Mesenchymal stem cell (in vitro differentiated cells and primary cell): ENCODE measurements around the gene CHCHD6.

ENCODE experiments used
- DNase-seq: peaks from one replicate; pipeline ENCODE4 v3.0.0-alpha.2; 2013
- H2AFZ ChIP-seq: one replicate; pipeline ENCODE4 v1.6.1; 2013; ENCODE audit warnings: low read depth, mild to moderate bottlenecking, control low read depth, inconsistent platforms, low read length, moderate library complexity
- H2AK5ac ChIP-seq: 2 replicates; pipeline ENCODE4 v1.6.1; 2013; ENCODE audit warnings: low read length, moderate library complexity, mild to moderate bottlenecking, inconsistent platforms; ENCODE audit not compliant: severe bottlenecking
- H2BK120ac ChIP-seq: one replicate; pipeline ENCODE4 v1.6.1; 2013; ENCODE audit warnings: low read depth, mild to moderate bottlenecking, inconsistent platforms, low read length, moderate library complexity
- H2BK12ac ChIP-seq, 2 experiments: one replicate each; pipeline ENCODE4 v1.6.1; 2013; ENCODE audit warnings: inconsistent platforms in 2 of 2, low read length in 2 of 2, mild to moderate bottlenecking in 2 of 2, moderate library complexity in 2 of 2, control low read depth in 1 of 2
- H2BK15ac ChIP-seq: one replicate; pipeline ENCODE4 v1.6.1; 2013; ENCODE audit warnings: mild to moderate bottlenecking, low read depth, inconsistent platforms; ENCODE audit not compliant: poor library complexity, severe bottlenecking
- H2BK5ac ChIP-seq: 2 replicates; pipeline ENCODE4 v1.6.1; 2013; ENCODE audit warnings: low read depth, mild to moderate bottlenecking, low read length, control low read depth, inconsistent platforms; ENCODE audit not compliant: poor library complexity, severe bottlenecking
- H3K14ac ChIP-seq, 2 experiments: one replicate each; pipeline ENCODE4 v1.6.1; 2013; ENCODE audit warnings: inconsistent platforms in 2 of 2, low read length in 2 of 2, control low read depth in 1 of 2, mild to moderate bottlenecking in 1 of 2, moderate library complexity in 1 of 2
- H3K18ac ChIP-seq, 2 experiments: one replicate each; pipeline ENCODE4 v1.6.1; 2013; ENCODE audit warnings: inconsistent platforms in 2 of 2, low read length in 2 of 2, control low read depth in 1 of 2, low read depth in 1 of 2, mild to moderate bottlenecking in 1 of 2
- H3K23ac ChIP-seq, 2 experiments: one replicate each; pipeline ENCODE4 v1.6.1; 2013; ENCODE audit warnings: inconsistent platforms in 2 of 2, low read length in 2 of 2, mild to moderate bottlenecking in 2 of 2, moderate library complexity in 2 of 2, control low read depth in 1 of 2
- H3K27ac ChIP-seq: 2 replicates; pipeline ENCODE4 v1.5.1; 2013; ENCODE audit warnings: mild to moderate bottlenecking, moderate library complexity, low read length, control low read depth, inconsistent platforms; ENCODE audit not compliant: poor library complexity, severe bottlenecking
- H3K27me3 ChIP-seq, 2 experiments: 2 replicates each; pipeline versions ENCODE4 v1.6.1 to v1.7.0; 2013; ENCODE audit warnings: low read length in 2 of 2, mild to moderate bottlenecking in 2 of 2, moderate library complexity in 2 of 2, control low read depth in 1 of 2, inconsistent platforms in 1 of 2; ENCODE audit not compliant: control insufficient read depth in 1 of 2, insufficient read depth in 1 of 2
- H3K36me3 ChIP-seq, 2 experiments: 2 replicates each; pipeline versions ENCODE4 v1.6.1 to v1.7.0; 2013; ENCODE audit warnings: low read length in 2 of 2, control low read depth in 1 of 2, inconsistent platforms in 1 of 2, low read depth in 1 of 2, mild to moderate bottlenecking in 1 of 2; ENCODE audit not compliant: insufficient read depth in 2 of 2, control insufficient read depth in 1 of 2
- H3K4ac ChIP-seq, 2 experiments: one replicate each; pipeline ENCODE4 v1.6.1; 2013; ENCODE audit warnings: inconsistent platforms in 2 of 2, low read length in 2 of 2, mild to moderate bottlenecking in 2 of 2, moderate library complexity in 2 of 2, control low read depth in 1 of 2, low read depth in 1 of 2
- H3K4me1 ChIP-seq: 2 replicates; pipeline ENCODE4 v1.6.1; 2013; ENCODE audit warnings: low read depth, low read length, control low read depth; ENCODE audit not compliant: control insufficient read depth, insufficient read depth
- H3K4me2 ChIP-seq: 2 replicates; pipeline ENCODE4 v1.6.1; 2013; ENCODE audit warnings: low read length, mild to moderate bottlenecking, inconsistent platforms; ENCODE audit not compliant: poor library complexity, severe bottlenecking
- H3K4me3 ChIP-seq, 2 experiments: 2 replicates each; pipeline versions ENCODE4 v1.5.1 to v1.7.0; 2013; ENCODE audit warnings: low read length in 2 of 2, mild to moderate bottlenecking in 2 of 2, control low read depth in 1 of 2, low read depth in 1 of 2; ENCODE audit not compliant: insufficient read depth in 1 of 2
- H3K79me1 ChIP-seq: replicated peaks from 2 replicates; pipeline ENCODE4 v1.6.1; 2013; ENCODE audit warnings: mild to moderate bottlenecking, control low read depth, low read length, inconsistent platforms; ENCODE audit not compliant: poor library complexity, severe bottlenecking
- H3K9ac ChIP-seq: 2 replicates; pipeline ENCODE4 v1.7.0; 2013; ENCODE audit warnings: mild to moderate bottlenecking, low read length, moderate library complexity
- H3K9me3 ChIP-seq: 2 replicates; pipeline ENCODE4 v1.7.0; 2013; ENCODE audit warnings: mild to moderate bottlenecking, low read length; ENCODE audit not compliant: control insufficient read depth
- H4K8ac ChIP-seq: one replicate; pipeline ENCODE4 v1.6.1; 2013; ENCODE audit warnings: inconsistent platforms, mild to moderate bottlenecking, low read length, moderate library complexity
- H4K91ac ChIP-seq: one replicate; pipeline ENCODE4 v1.6.1; 2013; ENCODE audit warnings: mild to moderate bottlenecking, low read length, inconsistent platforms
- WGBS: methylation state at CpG from one replicate; pipeline ENCODE4 v1.1.7; 2013; ENCODE audit warnings: mixed read lengths; 5-methylcytosine and 5-hydroxymethylcytosine counted together

The CHCHD6 gene

DNA sequence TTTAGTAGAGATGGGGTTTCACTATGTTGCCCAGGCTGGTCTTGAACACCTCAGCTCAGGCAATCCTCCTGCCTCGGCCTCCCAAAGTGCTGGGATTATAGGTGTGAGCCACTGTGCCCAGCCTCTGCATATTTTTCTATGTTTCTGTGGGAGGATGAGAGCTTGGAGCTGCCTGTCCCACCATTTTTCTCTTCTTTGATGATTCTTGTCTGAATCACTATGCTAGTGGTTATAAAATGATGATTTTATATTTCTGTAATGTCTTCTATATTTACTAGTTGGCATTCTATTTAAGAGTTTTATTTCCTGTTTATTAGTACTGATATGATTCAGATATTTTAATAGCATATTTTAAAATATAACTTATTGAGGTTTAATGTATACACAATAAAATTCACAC lies 69.7 kb downstream of the CHCHD6 start:
- Histone ChIP-seq H3K36me3 (no peaks in the 10 kb centered on the region), H2BK15ac (no peak overlapping the region), H3K4ac (no peak overlapping the region), H3K4me1 (peaks cover 2% of the 10 kb centered on the region), H3K9me3 (peaks cover 4% of the 10 kb centered on the region), H4K8ac (no peak overlapping the region), H3K9ac (peak overlapping the region; percentile 64), H3K27me3 (no peaks in the 10 kb centered on the region), H3K14ac (no peak overlapping the region), H3K79me1 (peaks cover 4% of the 10 kb centered on the region), H2AK5ac (no peak overlapping the region), H3K18ac (no peak overlapping the region), H4K91ac (no peak overlapping the region), H3K23ac (no peak overlapping the region), H3K27ac (no peak overlapping the region), H3K4me3 (no peak overlapping the region), H2BK5ac (no peak overlapping the region), H3K4me2 (no peak overlapping the region), H2BK120ac (no peak overlapping the region), H2BK12ac (no peak overlapping the region), H2AFZ (no peak overlapping the region)
- no peak for DNase-seq
- WGBS, result 100% methylated on average over 1 of the region's 1 CpG

GRCh38 chr3:126777366-126777765 lies 73.3 kb downstream of the CHCHD6 start:
- no peak overlapping the region for H3K4me3 ChIP-seq
- no peak overlapping the region for H3K4me2 ChIP-seq
- H2AFZ ChIP-seq, result no peak overlapping the region
- H3K23ac ChIP-seq, result no peak overlapping the region
- no peak overlapping the region for H3K18ac ChIP-seq
- H3K36me3 ChIP-seq, result peaks cover 0 to 6% of the 10 kb centered on the region in 2 experiments
- WGBS, result 71% methylated on average over 3 of the region's 3 CpGs
- DNase-seq, result no peak
- no peak overlapping the region for H2BK15ac ChIP-seq
- no peak overlapping the region for H2BK120ac ChIP-seq
- H3K27ac ChIP-seq, result no peak overlapping the region
- H2BK5ac ChIP-seq, result no peak overlapping the region
- H3K27me3 ChIP-seq, result no peaks in the 10 kb centered on the region
- H3K9me3 ChIP-seq, result peaks cover 4% of the 10 kb centered on the region
- H4K8ac ChIP-seq, result no peak overlapping the region
- peaks cover 4% of the 10 kb centered on the region for H3K4me1 ChIP-seq
- H3K14ac ChIP-seq, result no peak overlapping the region
- H2AK5ac ChIP-seq, result no peak overlapping the region
- H3K79me1 ChIP-seq, result peaks cover 8% of the 10 kb centered on the region
- no peak overlapping the region for H3K4ac ChIP-seq
- H4K91ac ChIP-seq, result no peak overlapping the region
- no peak overlapping the region for H3K9ac ChIP-seq
- no peak overlapping the region for H2BK12ac ChIP-seq

- Histone ChIP-seq H3K9me3 (no peaks in the 10 kb centered on the region), H3K79me1 (peaks cover 8% of the 10 kb centered on the region), H2BK120ac (no peak overlapping the region), H3K27me3 (no peaks in the 10 kb centered on the region), H3K27ac (no peak overlapping the region), H3K4ac (no peak overlapping the region), H3K4me1 (peaks cover 8% of the 10 kb centered on the region), H3K23ac (no peak overlapping the region), H2BK5ac (no peak overlapping the region), H3K18ac (no peak overlapping the region), H2AK5ac (no peak overlapping the region), H4K8ac (no peak overlapping the region), H2AFZ (no peak overlapping the region), H3K14ac (no peak overlapping the region), H3K36me3 (peaks cover 0 to 6% of the 10 kb centered on the region in 2 experiments), H3K9ac (peak overlapping the region; percentile 79), H4K91ac (no peak overlapping the region), H3K4me2 (no peak overlapping the region), H2BK15ac (no peak overlapping the region), H2BK12ac (no peak overlapping the region), H3K4me3 (peak overlapping the region in 1 of 2 experiments; percentile 62)
- 100% methylated on average over 1 of the region's 1 CpG for WGBS
- DNase-seq, result no peak
These were observed 76.6 kb downstream of the CHCHD6 start for GRCh38 chr3:126780666-126781065.

GRCh38 chr3:126781406-126781805 lies 77.4 kb downstream of the CHCHD6 start:
- Histone ChIP-seq H3K27me3 (no peaks in the 10 kb centered on the region), H2BK120ac (no peak overlapping the region), H3K9ac (peak overlapping the region; percentile 79), H3K9me3 (no peaks in the 10 kb centered on the region), H3K4ac (peak overlapping the region in 1 of 2 experiments; percentile 26), H3K4me2 (no peak overlapping the region), H3K18ac (peak overlapping the region in 1 of 2 experiments; percentile 28), H3K23ac (no peak overlapping the region), H3K14ac (peak overlapping the region in 1 of 2 experiments; percentile 60), H2AK5ac (no peak overlapping the region), H3K36me3 (peaks cover 0 to 6% of the 10 kb centered on the region in 2 experiments), H2BK12ac (no peak overlapping the region), H3K27ac (no peak overlapping the region), H2BK15ac (no peak overlapping the region), H4K91ac (no peak overlapping the region), H3K4me1 (peaks cover 8% of the 10 kb centered on the region), H3K4me3 (peak overlapping the region in 1 of 2 experiments; percentile 62), H3K79me1 (peaks cover 8% of the 10 kb centered on the region), H2BK5ac (no peak overlapping the region), H4K8ac (peak overlapping the region; percentile 22), H2AFZ (no peak overlapping the region)
- WGBS, result 96% methylated on average over 3 of the region's 3 CpGs
- DNase-seq, result no peak
